Suprapubic skin (tissue), 4 donors: ENCODE measurements around the gene STYX.

ENCODE experiments used
- CTCF ChIP-seq, 2 donors: fragments of 200-600 bp in 1 of 2; fragments of 450-650 bp in 1 of 2; sonication (generic) in 1 of 2; IDR thresholded peaks; one replicate each; pipeline ENCODE4 v1.5.1; 2016 to 2019; ENCODE audit warnings: antibody characterized with exemption in 2 of 2, mild to moderate bottlenecking in 1 of 2, moderate library complexity in 1 of 2
- EP300 ChIP-seq: sonication (generic); formaldehyde crosslinking; IDR thresholded peaks from one replicate; pipeline ENCODE4 v1.6.1; 2017; ENCODE audit warnings: antibody characterized with exemption
- POLR2AphosphoS5 ChIP-seq, 3 donors: sonication (generic); formaldehyde crosslinking; IDR thresholded peaks; one replicate each; pipeline ENCODE4 v1.6.1; 2017; ENCODE audit warnings: antibody characterized with exemption in 3 of 3

GRCh38 chr14:52740751-52741150, 10.8 kb downstream of the STYX start:
- TF ChIP-seq CTCF (IDR thresholded peaks at IDR 0.05) = no peak
- TF ChIP-seq POLR2AphosphoS5 (IDR thresholded peaks at IDR 0.05) = no peak
- no peak for TF ChIP-seq EP300
